OCI-LY1 (cell line): ENCODE results near the gene PPP1R9A.

Source experiments
- H2AFZ ChIP-seq: fragments of 200-600 bp; sonication (generic), shearing (Covaris generic); 2 replicates; pipeline ENCODE4 v1.6.0; 2014; ENCODE audit warnings: antibody characterized with exemption, mild to moderate bottlenecking, low read length
- H3F3A ChIP-seq: fragments of 200-600 bp; sonication (generic), shearing (Covaris generic); 2 replicates; pipeline ENCODE4 v1.6.0; 2014; ENCODE audit warnings: mild to moderate bottlenecking, antibody characterized with exemption, low read length, moderate library complexity; ENCODE audit not compliant: insufficient read depth
- H3K27ac ChIP-seq: fragments of 200-600 bp; sonication (generic); 2 replicates; pipeline ENCODE4 v1.5.1; 2014; ENCODE audit warnings: low read length, mixed run types, mild to moderate bottlenecking, low read depth; ENCODE audit not compliant: poor library complexity, severe bottlenecking
- H3K27me3 ChIP-seq: fragments of 200-600 bp; sonication (generic); 2 replicates; pipeline ENCODE4 v1.6.0; 2014; ENCODE audit warnings: antibody characterized with exemption, mild to moderate bottlenecking, low read length, moderate library complexity; ENCODE audit not compliant: insufficient read depth
- H3K36me3 ChIP-seq: fragments of 200-600 bp; sonication (generic); 2 replicates; pipeline ENCODE4 v1.6.1; 2014; ENCODE audit warnings: mild to moderate bottlenecking, antibody characterized with exemption, low read length, moderate library complexity, mixed read lengths; ENCODE audit not compliant: insufficient read depth
- H3K4me1 ChIP-seq: fragments of 200-600 bp; sonication (generic); 2 replicates; pipeline ENCODE4 v1.5.1; 2014; ENCODE audit warnings: mild to moderate bottlenecking, low read length, moderate library complexity; ENCODE audit not compliant: insufficient read depth, severe bottlenecking
- H3K4me2 ChIP-seq: fragments of 200-600 bp; sonication (generic), shearing (Covaris generic); 2 replicates; pipeline ENCODE4 v1.6.1; 2014; ENCODE audit warnings: low read length
- H3K4me3 ChIP-seq: fragments of 200-600 bp; sonication (generic); 2 replicates; pipeline ENCODE4 v1.5.1; 2014; ENCODE audit warnings: low read length, low read depth, mild to moderate bottlenecking, mixed read lengths; ENCODE audit not compliant: poor library complexity, severe bottlenecking
- H3K79me2 ChIP-seq: fragments of 200-600 bp; shearing (Covaris generic); 2 replicates; pipeline ENCODE4 v1.6.1; 2016; ENCODE audit warnings: mixed run types, low read length, mixed read lengths; ENCODE audit not compliant: insufficient read depth
- H3K9ac ChIP-seq: fragments of 200-600 bp; sonication (generic), shearing (Covaris generic); 2 replicates; pipeline ENCODE4 v1.6.1; 2014; ENCODE audit warnings: mild to moderate bottlenecking, low read length, mixed read lengths
- H3K9me2 ChIP-seq: fragments of 200-600 bp; sonication (generic), shearing (Covaris generic); 2 replicates; pipeline ENCODE4 v1.6.1; 2014; ENCODE audit warnings: low read depth, mild to moderate bottlenecking, low read length, mixed read lengths
- H3K9me3 ChIP-seq: fragments of 200-600 bp; shearing (Covaris generic); 2 replicates; pipeline ENCODE4 v1.6.1; 2014; ENCODE audit warnings: low read length, mixed read lengths
- H4K20me1 ChIP-seq: fragments of 200-600 bp; sonication (generic), shearing (Covaris generic); 2 replicates; pipeline ENCODE4 v1.6.0; 2016; ENCODE audit warnings: mild to moderate bottlenecking, low read length; ENCODE audit not compliant: insufficient read depth
- CTCF ChIP-seq: fragments of 200-600 bp; sonication (generic), shearing (Covaris generic); IDR thresholded peaks from 2 replicates; pipeline ENCODE4 v1.5.1; 2017; ENCODE audit warnings: mild to moderate bottlenecking, antibody characterized with exemption, low read length, moderate library complexity, mixed read lengths
- EZH2 ChIP-seq: fragments of 200-600 bp; sonication (generic), shearing (Covaris generic); IDR thresholded peaks from 2 replicates; pipeline ENCODE4 v1.8.0; 2017; ENCODE audit warnings: borderline replicate concordance, mixed run types, mild to moderate bottlenecking, antibody characterized with exemption, low read length, moderate library complexity, mixed read lengths

PPP1R9A gene

GRCh38 chr7:95059842-95060313 is 152.5 kb downstream of the PPP1R9A start:
- Histone ChIP-seq H3K4me3 (no peak overlapping the region), H3K9me3 (no peaks in the 10 kb centered on the region), H3K9me2 (no peaks in the 10 kb centered on the region), H3K4me1 (no peaks in the 10 kb centered on the region), H3K4me2 (no peak overlapping the region), H3K9ac (no peak overlapping the region), H2AFZ (no peak overlapping the region), H3K27me3 (no peaks in the 10 kb centered on the region), H3F3A (no peaks in the 10 kb centered on the region), H3K36me3 (no peaks in the 10 kb centered on the region), H4K20me1 (no peaks in the 10 kb centered on the region), H3K79me2 (no peaks in the 10 kb centered on the region), H3K27ac (no peak overlapping the region)
- TF ChIP-seq CTCF (no peak), EZH2 (no peak)

- Histone ChIP-seq H2AFZ (no peak overlapping the region), H3K9ac (no peak overlapping the region), H3F3A (no peaks in the 10 kb centered on the region), H3K9me3 (no peaks in the 10 kb centered on the region), H3K4me2 (no peak overlapping the region), H3K79me2 (no peaks in the 10 kb centered on the region), H3K27ac (no peak overlapping the region), H3K36me3 (no peaks in the 10 kb centered on the region), H3K4me3 (no peak overlapping the region), H3K27me3 (no peaks in the 10 kb centered on the region), H3K4me1 (no peaks in the 10 kb centered on the region), H3K9me2 (no peaks in the 10 kb centered on the region), H4K20me1 (no peaks in the 10 kb centered on the region)
- TF ChIP-seq CTCF (no peak), EZH2 (no peak)
These were observed 155.5 kb downstream of the PPP1R9A start for GRCh38 chr7:95062901-95063300.

- no peak for TF ChIP-seq CTCF
- no peak for TF ChIP-seq EZH2
- Histone ChIP-seq H3K4me3 (no peak overlapping the region), H3K4me1 (no peaks in the 10 kb centered on the region), H3K9me3 (no peaks in the 10 kb centered on the region), H3K9me2 (0 out of 2 replicates have a peak, but pooled peaks cover 5% of the 10 kb centered on the region), H3K36me3 (no peaks in the 10 kb centered on the region), H4K20me1 (no peaks in the 10 kb centered on the region), H3K9ac (no peak overlapping the region), H3K4me2 (no peak overlapping the region), H3K79me2 (no peaks in the 10 kb centered on the region), H3K27ac (no peak overlapping the region), H2AFZ (no peak overlapping the region), H3F3A (no peaks in the 10 kb centered on the region), H3K27me3 (no peaks in the 10 kb centered on the region)
These were observed 159.5 kb downstream of the PPP1R9A start for GRCh38 chr7:95066737-95067530.
